B cell (primary cell): ENCODE data around the gene TNFRSF9.

Experiments used
- CTCF ChIP-seq: fragments of 200-600 bp; IDR thresholded peaks from one replicate; pipeline ENCODE4 v1.8.0; 2022; ENCODE audit warnings: antibody characterized with exemption, mild to moderate bottlenecking
- EZH2 ChIP-seq: IDR thresholded peaks from 2 replicates; pipeline ENCODE4 v1.6.1; 2012; ENCODE audit warnings: borderline replicate concordance, low read depth, mild to moderate bottlenecking, moderate library complexity, low read length; ENCODE audit not compliant: insufficient read depth, poor library complexity, severe bottlenecking

GRCh38 chr1:7984811-7985210 is 44.2 kb upstream of the TNFRSF9 start:
- no peak for TF ChIP-seq CTCF
- no peak for TF ChIP-seq EZH2
